ENCODE results near the gene RNF126. TPM values are rescaled to one million over a fixed set of nuclear protein-coding genes. Genes with fewer than 3 reads are reported as not detected.
"Not testable (repeated sequence)": the region's sequence is repeated elsewhere in the genome, so short reads cannot be mapped to it uniquely, and the experiment has no call there.

Gene RNF126
- total RNA-seq, 1 donor from 2014 or later, result 27.8 TPM

GRCh38 chr19:629961-630714, 32.9 kb downstream of the RNF126 start:
- DNase-seq (ENCODE audit: low read depth in 2 of 2), result no peak

- DNase-seq (ENCODE audit: low read depth in 2 of 2), result not testable (repeated sequence)
Measured at GRCh38 chr19:629515-629914, 33.5 kb downstream of the RNF126 start.

- DNase-seq (ENCODE audit: low read depth in 2 of 2), result peak in 1 of 2 donors; percentile 19
Measured at GRCh38 chr19:628168-628567, 34.8 kb downstream of the RNF126 start.

- DNase-seq (ENCODE audit: low read depth in 2 of 2), result not testable (repeated sequence)
Measured at GRCh38 chr19:626566-626965, 36.4 kb downstream of the RNF126 start.

GRCh38 chr19:625257-625656, 37.8 kb downstream of the RNF126 start:
- no peak for DNase-seq (ENCODE audit: low read depth in 2 of 2)

GRCh38 chr19:624433-625109, 38.4 kb downstream of the RNF126 start:
- no peak for DNase-seq (ENCODE audit: low read depth in 2 of 2)

GRCh38 chr19:623974-624373, 39.0 kb downstream of the RNF126 start:
- DNase-seq (ENCODE audit: low read depth in 2 of 2), result peak; percentile 47 to 59

- DNase-seq (ENCODE audit: low read depth in 2 of 2), result no peak
Measured at GRCh38 chr19:623175-623916, 39.7 kb downstream of the RNF126 start.

- no peak for DNase-seq (ENCODE audit: low read depth in 2 of 2)
Measured at GRCh38 chr19:622666-623065, 40.3 kb downstream of the RNF126 start.

- no peak for DNase-seq (ENCODE audit: low read depth in 2 of 2)
Measured at GRCh38 chr19:621819-622218, 41.2 kb downstream of the RNF126 start.

GRCh38 chr19:621191-621590, 41.8 kb downstream of the RNF126 start:
- DNase-seq (ENCODE audit: low read depth in 2 of 2), result not testable (repeated sequence)

GRCh38 chr19:620166-620862, 42.7 kb downstream of the RNF126 start:
- no peak for DNase-seq (ENCODE audit: low read depth in 2 of 2)

- no peak for DNase-seq (ENCODE audit: low read depth in 2 of 2)
Measured at GRCh38 chr19:619286-620002, 43.6 kb downstream of the RNF126 start.

- no peak for DNase-seq (ENCODE audit: low read depth in 2 of 2)
Measured at GRCh38 chr19:618674-619285, 44.2 kb downstream of the RNF126 start.

GRCh38 chr19:618247-618619, 44.8 kb downstream of the RNF126 start:
- DNase-seq (ENCODE audit: low read depth in 2 of 2), result no peak

GRCh38 chr19:617551-618246, 45.3 kb downstream of the RNF126 start:
- no peak for DNase-seq (ENCODE audit: low read depth in 2 of 2)

GRCh38 chr19:616747-617526, 46.1 kb downstream of the RNF126 start:
- no peak for DNase-seq (ENCODE audit: low read depth in 2 of 2)

- no peak for DNase-seq (ENCODE audit: low read depth in 2 of 2)
Measured at GRCh38 chr19:616062-616700, 46.8 kb downstream of the RNF126 start.

- DNase-seq (ENCODE audit: low read depth in 2 of 2), result peak; percentile 28 to 43
Measured at GRCh38 chr19:615619-616018, 47.4 kb downstream of the RNF126 start.

Data from lung microvascular endothelial cell (primary cell).